ENCODE measurements around the gene MESD. TPM values are rescaled to one million over a fixed set of nuclear protein-coding genes. Genes with fewer than 3 reads are reported as not detected.

Gene MESD
- polyA plus RNA-seq, 1 donor from 2014 or later = 16.3 TPM

DNA sequence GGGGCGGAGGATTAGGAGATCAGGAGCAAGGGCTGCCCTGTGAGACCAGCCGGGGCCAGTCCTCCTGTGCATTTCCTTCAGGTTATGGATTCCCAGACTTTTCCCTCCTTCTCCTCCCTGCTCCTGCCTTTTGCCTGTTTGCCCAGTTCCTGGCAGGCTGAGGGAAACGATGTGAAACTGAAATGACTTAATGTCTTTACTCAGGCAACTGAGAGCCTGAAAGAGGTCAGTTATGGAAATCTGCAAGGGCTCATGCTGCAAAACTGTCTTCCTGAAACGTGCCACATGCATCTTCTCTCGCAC lies 57.2 kb downstream of the MESD start:
- Histone ChIP-seq H3K4me3 (ENCODE audit: low read length) (no peak overlapping the region), H3K36me3 (ENCODE audit: insufficient read depth, low read length) (no peaks in the 10 kb centered on the region), H3K27me3 (ENCODE audit: insufficient read depth, low read depth, low read length) (no peaks in the 10 kb centered on the region), H3K9me2 (ENCODE audit: insufficient read depth, low read length) (no peaks in the 10 kb centered on the region), H3K4me2 (ENCODE audit: low read length) (no peak overlapping the region), H4K20me1 (ENCODE audit: insufficient read depth) (no peaks in the 10 kb centered on the region), H3K79me2 (replicated peaks; ENCODE audit: insufficient read depth, low read length) (no peaks in the 10 kb centered on the region), H2AFZ (ENCODE audit: low read depth, low read length) (no peak overlapping the region), H3K27ac (ENCODE audit: low read length) (no peak overlapping the region), H3F3A (ENCODE audit: insufficient read depth, low read length, poor library complexity, severe bottlenecking) (no peaks in the 10 kb centered on the region), H3K9me3 (ENCODE audit: low read length) (no peaks in the 10 kb centered on the region), H3K9ac (ENCODE audit: low read length) (no peak overlapping the region)
- TF ChIP-seq REST (IDR thresholded peaks at IDR 0.05; ENCODE audit: borderline replicate concordance) (no peak), CTCF (IDR thresholded peaks at IDR 0.05; ENCODE audit: poor library complexity, severe bottlenecking) (no peak), RAD21 (conservative IDR thresholded peaks at IDR 0.05) (no peak), EP300 (conservative IDR thresholded peaks at IDR 0.05; ENCODE audit: poor library complexity, severe bottlenecking) (no peak), TAF1 (IDR thresholded peaks at IDR 0.05; ENCODE audit: low read depth) (no peak), POLR2AphosphoS5 (IDR thresholded peaks at IDR 0.05) (no peak), SMC3 (conservative IDR thresholded peaks at IDR 0.05; ENCODE audit: poor library complexity) (no peak), EZH2 (IDR thresholded peaks at IDR 0.05; ENCODE audit: borderline replicate concordance, insufficient read depth, low read length, poor library complexity, severe bottlenecking) (no peak), MXI1 (conservative IDR thresholded peaks at IDR 0.05; ENCODE audit: poor library complexity, severe bottlenecking) (no peak)

DNA sequence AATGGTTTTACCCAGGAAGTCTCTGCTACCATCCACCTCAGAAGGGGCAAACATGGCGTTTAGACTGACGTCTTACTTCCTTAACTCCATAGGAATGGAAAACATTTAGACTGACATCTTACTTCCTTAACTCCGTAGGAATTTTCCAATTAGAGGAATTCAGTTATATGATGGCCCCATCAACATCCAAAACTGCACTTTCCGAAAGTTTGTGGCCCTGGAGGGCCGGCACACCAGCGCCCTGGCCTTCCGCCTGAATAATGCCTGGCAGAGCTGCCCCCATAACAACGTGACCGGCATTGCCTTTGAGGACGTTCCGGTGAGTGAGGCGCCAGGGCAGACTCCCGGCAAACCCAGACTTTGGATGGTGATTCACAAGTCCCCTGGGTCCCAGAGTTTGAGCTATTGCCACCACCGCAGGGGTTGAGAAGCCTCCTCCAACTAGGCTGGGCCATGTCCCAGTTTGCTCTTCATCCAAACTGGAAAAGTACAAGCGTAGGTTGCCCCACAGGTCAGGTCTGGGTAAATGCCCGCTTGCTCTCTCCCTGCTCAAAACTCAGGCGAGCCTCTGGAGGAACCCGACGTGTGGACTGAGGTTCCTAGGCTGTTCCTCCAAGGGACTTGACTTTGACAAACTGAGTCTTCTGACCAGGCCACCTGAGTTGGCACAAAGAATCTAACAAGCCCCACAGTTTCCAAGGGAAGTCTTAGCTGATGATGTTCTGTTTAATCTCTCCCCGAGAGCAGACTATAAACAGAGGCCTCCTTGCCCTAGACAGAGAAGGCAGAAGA lies 57.7 kb downstream of the MESD start:
- TF ChIP-seq CTCF (IDR thresholded peaks at IDR 0.05; ENCODE audit: poor library complexity, severe bottlenecking) (no peak), RAD21 (conservative IDR thresholded peaks at IDR 0.05) (no peak), TAF1 (IDR thresholded peaks at IDR 0.05; ENCODE audit: low read depth) (no peak), MXI1 (conservative IDR thresholded peaks at IDR 0.05; ENCODE audit: poor library complexity, severe bottlenecking) (no peak), SMC3 (conservative IDR thresholded peaks at IDR 0.05; ENCODE audit: poor library complexity) (no peak), REST (IDR thresholded peaks at IDR 0.05; ENCODE audit: borderline replicate concordance) (no peak), EP300 (conservative IDR thresholded peaks at IDR 0.05; ENCODE audit: poor library complexity, severe bottlenecking) (no peak), POLR2AphosphoS5 (IDR thresholded peaks at IDR 0.05) (no peak), EZH2 (IDR thresholded peaks at IDR 0.05; ENCODE audit: borderline replicate concordance, insufficient read depth, low read length, poor library complexity, severe bottlenecking) (no peak)
- no peak overlapping the region for H3K4me2 ChIP-seq (ENCODE audit: low read length)
- no peak overlapping the region for H3K4me3 ChIP-seq (ENCODE audit: low read length)
- H2AFZ ChIP-seq (ENCODE audit: low read depth, low read length) = no peak overlapping the region
- H3F3A ChIP-seq (ENCODE audit: insufficient read depth, low read length, poor library complexity, severe bottlenecking) = no peaks in the 10 kb centered on the region
- no peaks in the 10 kb centered on the region for H4K20me1 ChIP-seq (ENCODE audit: insufficient read depth)
- H3K9ac ChIP-seq (ENCODE audit: low read length) = no peak overlapping the region
- no peaks in the 10 kb centered on the region for H3K27me3 ChIP-seq (ENCODE audit: insufficient read depth, low read depth, low read length)
- H3K27ac ChIP-seq (ENCODE audit: low read length) = no peak overlapping the region
- no peaks in the 10 kb centered on the region for H3K9me3 ChIP-seq (ENCODE audit: low read length)
- no peaks in the 10 kb centered on the region for H3K9me2 ChIP-seq (ENCODE audit: insufficient read depth, low read length)
- H3K36me3 ChIP-seq (ENCODE audit: insufficient read depth, low read length) = no peaks in the 10 kb centered on the region
- H3K79me2 ChIP-seq (replicated peaks; ENCODE audit: insufficient read depth, low read length) = no peaks in the 10 kb centered on the region
